H9 (cell line): ENCODE data around the gene TDP2. TPM values are rescaled to one million over a fixed set of nuclear protein-coding genes. Genes with fewer than 3 reads are reported as not detected.

Source experiments
- DNase-seq: peaks from one replicate; pipeline ENCODE4 v3.0.0-alpha.2; 2017
- H2AFZ ChIP-seq: one replicate; pipeline ENCODE4 v1.6.1; 2013; ENCODE audit warnings: mild to moderate bottlenecking, low read length, control low read depth, moderate library complexity
- H2AK5ac ChIP-seq: 2 replicates; pipeline ENCODE4 v1.6.1; 2013; ENCODE audit warnings: low read length, control low read depth, mixed read lengths; ENCODE audit not compliant: insufficient read length
- H2BK120ac ChIP-seq: one replicate; pipeline ENCODE4 v1.6.1; 2013; ENCODE audit warnings: low read depth, mild to moderate bottlenecking, low read length, control low read depth, inconsistent platforms; ENCODE audit not compliant: poor library complexity, severe bottlenecking
- H2BK12ac ChIP-seq: 2 replicates; pipeline ENCODE4 v1.6.1; 2013; ENCODE audit warnings: low read length, control low read depth, mixed read lengths, low read depth; ENCODE audit not compliant: insufficient read length
- H2BK15ac ChIP-seq: 2 replicates; pipeline ENCODE4 v1.6.1; 2013; ENCODE audit warnings: low read depth, low read length, control low read depth
- H2BK20ac ChIP-seq: one replicate; pipeline ENCODE4 v1.6.1; 2013; ENCODE audit warnings: low read depth, mild to moderate bottlenecking, low read length, control low read depth, inconsistent platforms; ENCODE audit not compliant: poor library complexity, severe bottlenecking
- H2BK5ac ChIP-seq: 2 replicates; pipeline ENCODE4 v1.6.1; 2013; ENCODE audit warnings: low read length, control low read depth, mixed read lengths; ENCODE audit not compliant: insufficient read length
- H3K14ac ChIP-seq: 2 replicates; pipeline ENCODE4 v1.6.1; 2013; ENCODE audit warnings: low read length, control low read depth; ENCODE audit not compliant: insufficient read depth
- H3K18ac ChIP-seq: 2 replicates; pipeline ENCODE4 v1.6.1; 2013; ENCODE audit warnings: low read depth, mild to moderate bottlenecking, mixed read lengths, low read length, control low read depth; ENCODE audit not compliant: insufficient read length
- H3K23ac ChIP-seq: 2 replicates; pipeline ENCODE4 v1.6.1; 2013; ENCODE audit warnings: low read length, control low read depth, mixed read lengths, low read depth; ENCODE audit not compliant: insufficient read length
- H3K23me2 ChIP-seq: 2 replicates; pipeline ENCODE4 v1.6.1; 2013; ENCODE audit warnings: low read depth, mild to moderate bottlenecking, mixed read lengths, low read length, control low read depth; ENCODE audit not compliant: insufficient read length, poor library complexity, severe bottlenecking
- H3K27ac ChIP-seq: 2 replicates; pipeline ENCODE4 v1.5.1; 2013; ENCODE audit warnings: low read length, control low read depth, mixed read lengths, low read depth; ENCODE audit not compliant: insufficient read length
- H3K27me3 ChIP-seq: 2 replicates; pipeline ENCODE4 v1.6.1; 2013; ENCODE audit warnings: low read length, control low read depth, inconsistent platforms; ENCODE audit not compliant: insufficient read depth
- H3K4ac ChIP-seq: 2 replicates; pipeline ENCODE4 v1.6.1; 2013; ENCODE audit warnings: low read depth, mild to moderate bottlenecking, control low read depth, inconsistent platforms, low read length, moderate library complexity
- H3K4me1 ChIP-seq: 2 replicates; pipeline ENCODE4 v1.6.1; 2013; ENCODE audit warnings: low read length, control low read depth, inconsistent platforms; ENCODE audit not compliant: insufficient read depth
- H3K4me2 ChIP-seq: 2 replicates; pipeline ENCODE4 v1.6.1; 2013; ENCODE audit warnings: low read length, control low read depth, mixed read lengths; ENCODE audit not compliant: insufficient read length, insufficient read depth
- H3K56ac ChIP-seq: 2 replicates; pipeline ENCODE4 v1.6.1; 2013; ENCODE audit warnings: low read depth, mild to moderate bottlenecking, mixed read lengths, low read length, control low read depth; ENCODE audit not compliant: insufficient read length
- H3K79me1 ChIP-seq: 2 replicates; pipeline ENCODE4 v1.6.1; 2013; ENCODE audit warnings: low read depth, mild to moderate bottlenecking, moderate library complexity, low read length, control low read depth, inconsistent platforms; ENCODE audit not compliant: insufficient read depth, poor library complexity, severe bottlenecking
- H3K79me2 ChIP-seq: 2 replicates; pipeline ENCODE4 v1.6.1; 2013; ENCODE audit warnings: low read length, control low read depth, inconsistent platforms; ENCODE audit not compliant: insufficient read depth
- H3K9ac ChIP-seq: 2 replicates; pipeline ENCODE4 v1.6.1; 2013; ENCODE audit warnings: low read length, control low read depth, mixed read lengths; ENCODE audit not compliant: insufficient read length; ENCODE audit errors: extremely low read depth
- H3K9me3 ChIP-seq: one replicate; pipeline ENCODE4 v1.6.1; 2013; ENCODE audit warnings: low read depth, low read length, inconsistent platforms; ENCODE audit not compliant: control insufficient read depth
- H3T11ph ChIP-seq: one replicate; pipeline ENCODE4 v1.6.1; 2013; ENCODE audit warnings: mild to moderate bottlenecking, low read length, control low read depth, inconsistent platforms
- H4K20me1 ChIP-seq: one replicate; pipeline ENCODE4 v1.6.1; 2013; ENCODE audit not compliant: control insufficient read depth, insufficient read length, insufficient read depth
- H4K5ac ChIP-seq: 2 replicates; pipeline ENCODE4 v1.6.1; 2013; ENCODE audit warnings: low read depth, mild to moderate bottlenecking, mixed read lengths, low read length, control low read depth; ENCODE audit not compliant: insufficient read length
- H4K8ac ChIP-seq: replicated peaks from 2 replicates; pipeline ENCODE4 v1.6.1; 2013; ENCODE audit warnings: low read length, control low read depth, mixed read lengths, low read depth; ENCODE audit not compliant: insufficient read length
- H4K91ac ChIP-seq: 2 replicates; pipeline ENCODE4 v1.6.1; 2013; ENCODE audit warnings: low read depth, mild to moderate bottlenecking, moderate library complexity, mixed read lengths, low read length, control low read depth; ENCODE audit not compliant: insufficient read length
- H3K27ac Mint-ChIP-seq, 3 experiments: 2 replicates in 2 of 3; 3 replicates in 1 of 3; pipeline ENCODE4 v1.8.0; 2020 to 2021; ENCODE audit warnings: mixed read lengths in 3 of 3, mild to moderate bottlenecking in 1 of 3, moderate library complexity in 1 of 3
- H3K27me3 Mint-ChIP-seq: 2 replicates; pipeline ENCODE4 v1.8.0; 2021; ENCODE audit warnings: low read depth, mild to moderate bottlenecking, moderate library complexity, mixed read lengths
- H3K36me3 Mint-ChIP-seq, 3 experiments: 2 replicates in 2 of 3; 3 replicates in 1 of 3; pipeline ENCODE4 v1.8.0; 2020 to 2021; ENCODE audit warnings: low read depth in 3 of 3, mixed read lengths in 3 of 3; ENCODE audit not compliant: insufficient read depth in 1 of 3
- H3K4me1 Mint-ChIP-seq, 2 experiments: 2 replicates each; pipeline ENCODE4 v1.8.0; 2020; ENCODE audit warnings: mixed read lengths in 2 of 2
- H3K4me3 Mint-ChIP-seq, 2 experiments: 2 replicates in 1 of 2; 3 replicates in 1 of 2; pipeline ENCODE4 v1.8.0; 2020 to 2021; ENCODE audit warnings: mild to moderate bottlenecking in 2 of 2, mixed read lengths in 2 of 2, moderate library complexity in 1 of 2
- H3K9me3 Mint-ChIP-seq, 2 experiments: 2 replicates in 1 of 2; 3 replicates in 1 of 2; pipeline ENCODE4 v1.8.0; 2020; ENCODE audit warnings: mild to moderate bottlenecking in 2 of 2, mixed read lengths in 2 of 2, moderate library complexity in 1 of 2
- WGBS: extraction: QIAGEN DNeasy Blood & Tissue Kit; methylation state at CpG from one replicate; pipeline ENCODE4 v1.1.7; 2013; ENCODE audit warnings: missing lambda C conversion rate, low lambda C conversion rate, mixed read lengths; ENCODE audit not compliant: insufficient read length; ENCODE audit errors: extremely low coverage; 5-methylcytosine and 5-hydroxymethylcytosine counted together
- total RNA-seq: library from RNA; stranded (reverse); gene quantifications from 2 replicates; pipeline ENCODE4 v1.2.1, GENCODE V29; 2021
- TF ChIP-seq, protein P1 (sequence below): fragments of 200-600 bp; sonication (generic); conservative IDR thresholded peaks from 3 replicates; pipeline ENCODE4 v1.8.0; 2021; ENCODE audit warnings: antibody characterized with exemption, mild to moderate bottlenecking

TDP2 gene
- total RNA-seq, 1 experiment from 2014 or later, result 55.6 TPM

DNA sequence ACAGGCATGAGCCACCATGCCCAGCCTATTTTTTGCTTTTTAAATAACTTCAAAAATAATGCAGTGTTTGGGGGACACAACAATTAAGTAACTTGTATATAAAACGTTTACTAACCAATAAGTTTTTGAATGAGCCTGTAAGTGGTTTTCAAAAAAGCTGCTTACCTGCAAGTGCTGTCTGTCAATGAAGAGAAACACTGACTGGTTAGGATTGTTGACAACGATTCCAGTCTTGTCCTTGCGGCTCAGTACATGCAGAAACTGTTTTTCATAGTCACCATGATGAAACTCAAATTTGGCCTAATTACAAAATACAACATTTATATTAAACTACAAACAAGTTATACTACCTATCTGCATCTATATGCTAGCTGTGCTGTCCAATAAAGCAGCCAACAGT, 41.9 kb upstream of the TDP2 start:
- H2BK12ac ChIP-seq, result no peak overlapping the region
- no peak overlapping the region for H2BK15ac ChIP-seq
- no peak overlapping the region for H3K27ac ChIP-seq
- no peak overlapping the region for H3K23ac ChIP-seq
- H2BK120ac ChIP-seq, result no peak overlapping the region
- no peak overlapping the region for H3K4ac ChIP-seq
- no peak for DNase-seq
- no peaks in the 10 kb centered on the region for H3K4me1 Mint-ChIP-seq
- H2BK20ac ChIP-seq, result no peak overlapping the region
- H3K4me1 ChIP-seq, result no peaks in the 10 kb centered on the region
- no CpG with 5 or more reads among the region's 3 CpGs for WGBS
- no peaks in the 10 kb centered on the region for H3K79me2 ChIP-seq
- H2AFZ ChIP-seq, result no peak overlapping the region
- H3K36me3 Mint-ChIP-seq, result peaks cover 68 to 92% (median 90%) of the 10 kb centered on the region in 3 experiments
- H3K56ac ChIP-seq, result no peak overlapping the region
- no peaks in the 10 kb centered on the region for H3K9me3 Mint-ChIP-seq
- H3K4me2 ChIP-seq, result no peak overlapping the region
- H3K18ac ChIP-seq, result no peak overlapping the region
- H3T11ph ChIP-seq, result no peak overlapping the region
- no peak overlapping the region for H4K91ac ChIP-seq
- H3K9ac ChIP-seq, result no peak overlapping the region
- H3K27me3 Mint-ChIP-seq, result no peaks in the 10 kb centered on the region
- no peak overlapping the region for H4K8ac ChIP-seq
- H3K27me3 ChIP-seq, result no peaks in the 10 kb centered on the region
- no peaks in the 10 kb centered on the region for H4K20me1 ChIP-seq
- H3K9me3 ChIP-seq, result no peaks in the 10 kb centered on the region
- no peak overlapping the region for H3K4me3 Mint-ChIP-seq
- no peak overlapping the region for H2AK5ac ChIP-seq
- H3K79me1 ChIP-seq, result no peaks in the 10 kb centered on the region
- H2BK5ac ChIP-seq, result no peak overlapping the region
- no peaks in the 10 kb centered on the region for H3K23me2 ChIP-seq
- no peak overlapping the region for H4K5ac ChIP-seq
- TF ChIP-seq, protein P1, sequence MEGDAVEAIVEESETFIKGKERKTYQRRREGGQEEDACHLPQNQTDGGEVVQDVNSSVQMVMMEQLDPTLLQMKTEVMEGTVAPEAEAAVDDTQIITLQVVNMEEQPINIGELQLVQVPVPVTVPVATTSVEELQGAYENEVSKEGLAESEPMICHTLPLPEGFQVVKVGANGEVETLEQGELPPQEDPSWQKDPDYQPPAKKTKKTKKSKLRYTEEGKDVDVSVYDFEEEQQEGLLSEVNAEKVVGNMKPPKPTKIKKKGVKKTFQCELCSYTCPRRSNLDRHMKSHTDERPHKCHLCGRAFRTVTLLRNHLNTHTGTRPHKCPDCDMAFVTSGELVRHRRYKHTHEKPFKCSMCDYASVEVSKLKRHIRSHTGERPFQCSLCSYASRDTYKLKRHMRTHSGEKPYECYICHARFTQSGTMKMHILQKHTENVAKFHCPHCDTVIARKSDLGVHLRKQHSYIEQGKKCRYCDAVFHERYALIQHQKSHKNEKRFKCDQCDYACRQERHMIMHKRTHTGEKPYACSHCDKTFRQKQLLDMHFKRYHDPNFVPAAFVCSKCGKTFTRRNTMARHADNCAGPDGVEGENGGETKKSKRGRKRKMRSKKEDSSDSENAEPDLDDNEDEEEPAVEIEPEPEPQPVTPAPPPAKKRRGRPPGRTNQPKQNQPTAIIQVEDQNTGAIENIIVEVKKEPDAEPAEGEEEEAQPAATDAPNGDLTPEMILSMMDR, result no peak
- no peak overlapping the region for H3K27ac Mint-ChIP-seq
- no peak overlapping the region for H3K14ac ChIP-seq
